HL-60 (cell line): ENCODE results near the gene LIMCH1.
"Not testable (repeated sequence)": the region's sequence is repeated elsewhere in the genome, so short reads cannot be mapped to it uniquely, and the experiment has no call there.

Experiments used
- DNase-seq, 2 experiments: peaks; one replicate each; pipeline ENCODE4 v3.0.0-alpha.2; 2010 to 2020; ENCODE audit warnings: low read depth in 1 of 2, low spot score in 1 of 2
- H3K27ac ChIP-seq: fragments of 250-450 bp; sonication (Bioruptor Pico); replicated peaks from 2 replicates; pipeline ENCODE4 v1.5.1; 2020; ENCODE audit warnings: mild to moderate bottlenecking, moderate library complexity
- H3K27me3 ChIP-seq: fragments of 250-450 bp; sonication (Bioruptor Pico); 2 replicates; pipeline ENCODE4 v1.5.1; 2021; ENCODE audit warnings: mild to moderate bottlenecking, moderate library complexity; ENCODE audit not compliant: insufficient read depth, poor library complexity, severe bottlenecking
- H3K4me3 ChIP-seq: replicated peaks from 2 replicates; pipeline ENCODE4 v1.5.1; 2011; ENCODE audit warnings: mild to moderate bottlenecking, control low read depth, low read length; ENCODE audit not compliant: insufficient read depth
- GABPA ChIP-seq: IDR thresholded peaks from 2 replicates; pipeline ENCODE4 v1.6.1; 2012; ENCODE audit warnings: low read depth
- POLR2AphosphoS5 ChIP-seq: IDR thresholded peaks from 2 replicates; pipeline ENCODE4 v1.6.1; 2012; ENCODE audit warnings: low read depth
- SPI1 ChIP-seq: IDR thresholded peaks from 2 replicates; pipeline ENCODE4 v1.6.1; 2012; ENCODE audit warnings: low read depth, mild to moderate bottlenecking, borderline replicate concordance
- TF ChIP-seq, protein P1 (sequence below): IDR thresholded peaks from 2 replicates; pipeline ENCODE4 v1.6.1; 2012; ENCODE audit warnings: low read depth; ENCODE audit not compliant: insufficient replicate concordance
- TF ChIP-seq, protein P2 (sequence below): IDR thresholded peaks from one replicate; pipeline ENCODE4 v1.5.1; 2011; ENCODE audit warnings: low read length, control low read depth, inconsistent platforms; ENCODE audit not compliant: insufficient read depth

LIMCH1 gene

DNA sequence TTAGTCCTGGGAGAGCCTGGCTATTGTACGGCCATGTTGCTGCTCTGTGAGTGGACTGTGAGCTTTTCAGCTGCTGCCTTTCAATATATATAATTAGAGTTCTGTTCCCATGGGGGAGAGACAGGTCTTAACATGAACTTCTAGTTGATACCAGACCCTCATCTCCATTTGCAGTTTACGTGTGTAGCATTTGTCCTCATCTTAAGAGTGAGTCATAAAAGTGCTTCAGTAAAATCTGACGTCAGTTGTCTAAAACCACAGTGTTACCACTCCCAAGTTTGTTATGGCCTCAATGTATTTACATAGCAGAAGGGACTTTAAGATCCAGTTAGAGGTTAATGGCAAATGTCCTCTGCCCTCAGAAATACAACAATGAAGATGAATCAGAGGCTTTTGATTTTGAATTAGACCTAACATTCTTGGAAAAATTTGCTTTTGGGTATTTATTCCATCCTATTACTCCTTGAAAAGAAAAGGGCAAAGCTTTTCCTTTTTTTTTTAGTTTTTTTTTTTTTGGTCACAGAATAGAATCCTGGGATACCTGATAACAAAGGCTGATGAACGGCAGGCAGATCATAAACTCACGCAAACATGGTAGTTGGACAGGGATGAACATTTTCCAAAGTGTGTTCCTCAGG is 172.0 kb downstream of the LIMCH1 start:
- Histone ChIP-seq H3K4me3 (no peak overlapping the region), H3K27ac (no peak overlapping the region), H3K27me3 (no peaks in the 10 kb centered on the region)
- no peak for DNase-seq
- no peak for TF ChIP-seq POLR2AphosphoS5
- no peak for TF ChIP-seq SPI1
- TF ChIP-seq, protein P1, sequence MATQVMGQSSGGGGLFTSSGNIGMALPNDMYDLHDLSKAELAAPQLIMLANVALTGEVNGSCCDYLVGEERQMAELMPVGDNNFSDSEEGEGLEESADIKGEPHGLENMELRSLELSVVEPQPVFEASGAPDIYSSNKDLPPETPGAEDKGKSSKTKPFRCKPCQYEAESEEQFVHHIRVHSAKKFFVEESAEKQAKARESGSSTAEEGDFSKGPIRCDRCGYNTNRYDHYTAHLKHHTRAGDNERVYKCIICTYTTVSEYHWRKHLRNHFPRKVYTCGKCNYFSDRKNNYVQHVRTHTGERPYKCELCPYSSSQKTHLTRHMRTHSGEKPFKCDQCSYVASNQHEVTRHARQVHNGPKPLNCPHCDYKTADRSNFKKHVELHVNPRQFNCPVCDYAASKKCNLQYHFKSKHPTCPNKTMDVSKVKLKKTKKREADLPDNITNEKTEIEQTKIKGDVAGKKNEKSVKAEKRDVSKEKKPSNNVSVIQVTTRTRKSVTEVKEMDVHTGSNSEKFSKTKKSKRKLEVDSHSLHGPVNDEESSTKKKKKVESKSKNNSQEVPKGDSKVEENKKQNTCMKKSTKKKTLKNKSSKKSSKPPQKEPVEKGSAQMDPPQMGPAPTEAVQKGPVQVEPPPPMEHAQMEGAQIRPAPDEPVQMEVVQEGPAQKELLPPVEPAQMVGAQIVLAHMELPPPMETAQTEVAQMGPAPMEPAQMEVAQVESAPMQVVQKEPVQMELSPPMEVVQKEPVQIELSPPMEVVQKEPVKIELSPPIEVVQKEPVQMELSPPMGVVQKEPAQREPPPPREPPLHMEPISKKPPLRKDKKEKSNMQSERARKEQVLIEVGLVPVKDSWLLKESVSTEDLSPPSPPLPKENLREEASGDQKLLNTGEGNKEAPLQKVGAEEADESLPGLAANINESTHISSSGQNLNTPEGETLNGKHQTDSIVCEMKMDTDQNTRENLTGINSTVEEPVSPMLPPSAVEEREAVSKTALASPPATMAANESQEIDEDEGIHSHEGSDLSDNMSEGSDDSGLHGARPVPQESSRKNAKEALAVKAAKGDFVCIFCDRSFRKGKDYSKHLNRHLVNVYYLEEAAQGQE = no peak
- TF ChIP-seq GABPA = no peak
- TF ChIP-seq, protein P2, sequence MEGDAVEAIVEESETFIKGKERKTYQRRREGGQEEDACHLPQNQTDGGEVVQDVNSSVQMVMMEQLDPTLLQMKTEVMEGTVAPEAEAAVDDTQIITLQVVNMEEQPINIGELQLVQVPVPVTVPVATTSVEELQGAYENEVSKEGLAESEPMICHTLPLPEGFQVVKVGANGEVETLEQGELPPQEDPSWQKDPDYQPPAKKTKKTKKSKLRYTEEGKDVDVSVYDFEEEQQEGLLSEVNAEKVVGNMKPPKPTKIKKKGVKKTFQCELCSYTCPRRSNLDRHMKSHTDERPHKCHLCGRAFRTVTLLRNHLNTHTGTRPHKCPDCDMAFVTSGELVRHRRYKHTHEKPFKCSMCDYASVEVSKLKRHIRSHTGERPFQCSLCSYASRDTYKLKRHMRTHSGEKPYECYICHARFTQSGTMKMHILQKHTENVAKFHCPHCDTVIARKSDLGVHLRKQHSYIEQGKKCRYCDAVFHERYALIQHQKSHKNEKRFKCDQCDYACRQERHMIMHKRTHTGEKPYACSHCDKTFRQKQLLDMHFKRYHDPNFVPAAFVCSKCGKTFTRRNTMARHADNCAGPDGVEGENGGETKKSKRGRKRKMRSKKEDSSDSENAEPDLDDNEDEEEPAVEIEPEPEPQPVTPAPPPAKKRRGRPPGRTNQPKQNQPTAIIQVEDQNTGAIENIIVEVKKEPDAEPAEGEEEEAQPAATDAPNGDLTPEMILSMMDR = no peak

DNA sequence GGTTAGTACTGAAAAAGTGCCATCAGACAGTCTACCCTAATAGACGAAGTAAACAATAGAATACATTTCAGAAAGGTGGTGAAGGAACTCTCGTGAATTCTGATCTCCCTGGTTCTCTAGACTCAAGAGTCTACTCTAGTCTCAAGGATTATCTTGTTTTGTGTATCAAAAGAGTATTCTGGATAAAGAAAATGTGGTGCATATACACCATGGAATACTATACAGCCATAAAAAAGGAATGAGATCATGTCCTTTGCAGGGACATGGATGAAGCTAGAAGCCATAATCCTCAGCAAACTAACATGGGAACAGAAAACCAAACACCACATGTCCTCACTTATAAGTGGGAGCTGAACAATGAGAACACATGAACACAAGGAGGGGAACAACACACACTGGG is 173.7 kb downstream of the LIMCH1 start:
- H3K27me3 ChIP-seq, H3K4me3 ChIP-seq, DNase-seq, H3K27ac ChIP-seq: not testable (repeated sequence)

DNA sequence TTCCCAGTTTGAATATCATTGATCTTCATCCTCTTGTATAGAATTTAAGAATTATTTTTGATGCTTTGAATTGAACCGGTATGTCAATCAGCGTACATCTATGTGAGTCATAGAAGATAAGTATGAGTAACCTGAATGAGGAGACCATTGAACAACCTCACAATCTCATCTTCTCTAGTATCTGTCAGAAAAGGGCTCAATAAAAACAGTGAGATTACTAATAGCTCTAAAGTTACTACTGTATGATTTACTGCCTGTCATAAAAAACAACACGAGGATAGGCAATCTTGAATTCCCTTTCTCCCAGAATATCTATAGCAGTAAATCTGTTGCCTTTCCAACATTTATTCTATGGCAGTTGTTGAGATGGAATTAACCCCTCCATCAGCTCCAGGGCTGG is 174.5 kb downstream of the LIMCH1 start:
- TF ChIP-seq POLR2AphosphoS5 (no peak), GABPA (no peak), SPI1 (no peak)
- TF ChIP-seq, protein P2 = no peak
- TF ChIP-seq, protein P1 = no peak
- no peak for DNase-seq
- Histone ChIP-seq H3K27me3 (no peaks in the 10 kb centered on the region), H3K4me3 (no peak overlapping the region), H3K27ac (no peak overlapping the region)

DNA sequence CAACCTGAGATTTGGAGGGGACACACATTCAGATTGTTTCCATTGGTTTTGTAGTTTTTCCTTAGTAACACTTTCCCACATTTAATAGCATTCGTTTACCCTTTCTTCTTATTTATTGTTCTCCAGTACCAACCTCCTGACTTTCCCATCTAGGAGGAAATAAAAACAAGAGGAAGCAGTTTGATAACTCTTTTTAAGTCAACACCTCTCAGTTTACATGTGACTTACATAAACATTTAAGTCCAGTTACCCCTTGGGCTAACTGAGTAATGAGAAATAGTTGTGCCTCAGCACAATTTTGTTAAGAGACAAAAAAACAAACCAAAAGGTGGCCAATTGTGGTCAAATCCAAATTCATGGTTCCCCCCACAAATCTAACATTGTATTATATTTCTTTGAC is 175.8 kb downstream of the LIMCH1 start:
- H3K4me3 ChIP-seq = no peak overlapping the region
- no peak for DNase-seq
- TF ChIP-seq POLR2AphosphoS5 = no peak
- TF ChIP-seq SPI1 = no peak
- TF ChIP-seq GABPA = no peak
- TF ChIP-seq, protein P1 = no peak
- TF ChIP-seq, protein P2 = no peak

More for the DNA sequence above, 175.8 kb downstream of the LIMCH1 start:
- Histone ChIP-seq H3K27me3 (no peaks in the 10 kb centered on the region), H3K27ac (no peak overlapping the region)
